GM12801 (cell line): Measurements from ENCODE around the gene ZNF512.

Experiments
- TF ChIP-seq, protein P1 (sequence below): IDR thresholded peaks from one replicate; pipeline ENCODE4 v1.5.1; 2011; ENCODE audit warnings: control low read depth; ENCODE audit not compliant: insufficient read length; ENCODE audit errors: extremely low read depth

Gene ZNF512

DNA sequence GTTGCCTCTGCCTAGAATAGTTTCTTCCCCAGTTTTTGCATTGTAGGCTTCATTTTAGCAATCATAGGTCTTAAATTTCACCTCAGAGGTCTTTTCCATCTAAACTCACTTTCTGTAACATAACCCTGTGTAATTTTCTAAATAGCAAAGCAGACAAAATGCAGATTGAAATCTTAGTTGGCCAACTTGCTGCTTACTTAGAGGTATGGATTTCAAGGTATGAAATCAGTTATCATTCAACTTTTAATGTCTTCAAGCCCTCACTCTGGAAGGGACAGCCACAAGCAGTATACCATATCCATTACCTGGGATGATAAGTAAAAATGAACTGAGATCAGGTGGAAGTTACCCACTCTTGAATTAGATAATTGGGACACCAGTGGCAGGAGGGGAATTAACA lies 42.1 kb downstream of the ZNF512 start:
- TF ChIP-seq, protein P1, sequence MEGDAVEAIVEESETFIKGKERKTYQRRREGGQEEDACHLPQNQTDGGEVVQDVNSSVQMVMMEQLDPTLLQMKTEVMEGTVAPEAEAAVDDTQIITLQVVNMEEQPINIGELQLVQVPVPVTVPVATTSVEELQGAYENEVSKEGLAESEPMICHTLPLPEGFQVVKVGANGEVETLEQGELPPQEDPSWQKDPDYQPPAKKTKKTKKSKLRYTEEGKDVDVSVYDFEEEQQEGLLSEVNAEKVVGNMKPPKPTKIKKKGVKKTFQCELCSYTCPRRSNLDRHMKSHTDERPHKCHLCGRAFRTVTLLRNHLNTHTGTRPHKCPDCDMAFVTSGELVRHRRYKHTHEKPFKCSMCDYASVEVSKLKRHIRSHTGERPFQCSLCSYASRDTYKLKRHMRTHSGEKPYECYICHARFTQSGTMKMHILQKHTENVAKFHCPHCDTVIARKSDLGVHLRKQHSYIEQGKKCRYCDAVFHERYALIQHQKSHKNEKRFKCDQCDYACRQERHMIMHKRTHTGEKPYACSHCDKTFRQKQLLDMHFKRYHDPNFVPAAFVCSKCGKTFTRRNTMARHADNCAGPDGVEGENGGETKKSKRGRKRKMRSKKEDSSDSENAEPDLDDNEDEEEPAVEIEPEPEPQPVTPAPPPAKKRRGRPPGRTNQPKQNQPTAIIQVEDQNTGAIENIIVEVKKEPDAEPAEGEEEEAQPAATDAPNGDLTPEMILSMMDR: no peak

DNA sequence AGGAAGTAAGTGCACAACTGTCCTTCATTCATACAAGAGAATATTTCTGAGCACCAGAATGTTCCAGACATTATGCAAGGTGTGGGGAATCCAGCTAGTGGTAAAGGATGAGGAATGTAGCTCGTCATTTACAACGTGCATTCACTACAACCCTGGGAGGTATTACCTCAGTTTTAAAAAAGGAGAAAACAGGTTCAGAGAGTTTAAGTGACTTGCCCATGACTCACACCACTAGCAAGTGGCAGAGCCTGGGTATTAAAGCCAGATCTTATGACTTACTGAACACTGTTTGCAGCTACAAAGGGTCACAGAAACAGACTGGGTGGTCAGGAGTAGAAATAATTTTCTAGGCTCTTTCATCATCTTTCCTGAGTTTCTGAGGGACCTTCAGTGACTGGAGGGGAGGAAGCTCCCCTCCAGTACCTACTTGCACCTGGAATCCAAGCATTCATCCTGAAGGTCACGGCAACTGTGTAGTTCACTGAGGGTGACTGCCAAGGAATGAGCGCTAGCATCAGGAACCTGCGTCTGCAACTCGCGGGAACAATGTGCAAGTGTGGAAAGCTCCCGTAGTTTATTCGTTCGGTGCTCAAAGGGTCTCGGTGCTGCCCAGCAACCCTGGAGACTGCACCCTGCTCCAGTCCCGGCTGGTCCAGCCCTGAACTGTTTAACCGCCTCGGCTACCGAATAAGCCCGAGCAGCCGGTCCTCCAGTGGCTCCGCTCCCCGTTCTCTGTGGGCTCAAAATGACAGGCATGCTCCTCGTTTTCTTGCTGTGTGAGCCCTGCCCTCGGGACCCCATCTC lies 45.3 kb downstream of the ZNF512 start:
- TF ChIP-seq, protein P1: no peak

DNA sequence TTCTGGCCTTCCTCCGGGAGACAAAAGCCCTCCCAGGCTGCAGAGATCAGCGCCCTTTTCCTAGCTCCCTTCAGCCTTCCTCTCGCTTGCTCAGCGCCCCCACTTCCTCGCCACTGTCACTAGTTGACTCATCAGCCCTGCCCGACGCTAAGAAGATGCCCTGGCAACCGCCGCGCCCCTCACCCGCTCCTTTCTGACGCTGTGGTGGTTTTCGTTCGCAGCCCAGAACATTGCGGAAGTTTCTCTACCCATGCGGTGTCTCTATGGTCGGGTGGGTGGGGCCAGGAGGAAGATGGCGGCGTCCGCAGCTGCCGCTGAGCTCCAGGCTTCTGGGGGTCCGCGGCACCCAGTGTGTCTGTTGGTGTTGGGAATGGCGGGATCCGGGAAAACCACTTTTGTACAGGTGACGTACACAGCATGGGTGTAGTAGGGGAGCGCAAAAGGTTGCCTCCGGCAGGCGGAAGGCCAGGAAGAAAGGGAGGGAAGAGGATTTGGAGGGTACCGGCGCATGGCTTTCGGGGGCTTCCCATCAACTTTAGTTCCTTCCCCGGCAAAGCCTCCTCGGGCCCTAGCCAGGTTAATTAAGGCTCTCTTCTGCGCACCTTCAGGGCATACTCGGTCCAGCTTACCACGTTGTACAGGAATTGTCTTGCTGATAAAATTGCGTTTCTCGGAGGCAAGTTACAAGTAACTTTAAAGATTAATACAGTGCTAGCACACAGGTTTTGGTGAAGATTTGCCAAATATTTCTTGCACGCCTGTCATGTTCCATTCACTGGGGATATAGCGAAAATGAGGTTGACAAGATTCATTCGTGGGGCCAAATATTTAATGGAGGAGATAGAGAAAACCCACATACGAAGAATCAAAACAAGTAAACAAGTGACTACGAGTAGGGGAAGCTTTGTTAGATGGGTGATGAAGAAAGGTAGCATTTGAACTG lies 46.2 kb downstream of the ZNF512 start, which contains the start of the genes CCDC121 and GPN1:
Gene CCDC121, minus strand, starts transcription at position 246 of the 943 bp plus-strand sequence. CDS start 1,213 bp downstream, outside the sequence.
Gene GPN1, plus strand, starts transcription at position 284 of the 943 bp plus-strand sequence. Its CDS starts 9 bp downstream, at position 293.
- TF ChIP-seq, protein P1: no peak

DNA sequence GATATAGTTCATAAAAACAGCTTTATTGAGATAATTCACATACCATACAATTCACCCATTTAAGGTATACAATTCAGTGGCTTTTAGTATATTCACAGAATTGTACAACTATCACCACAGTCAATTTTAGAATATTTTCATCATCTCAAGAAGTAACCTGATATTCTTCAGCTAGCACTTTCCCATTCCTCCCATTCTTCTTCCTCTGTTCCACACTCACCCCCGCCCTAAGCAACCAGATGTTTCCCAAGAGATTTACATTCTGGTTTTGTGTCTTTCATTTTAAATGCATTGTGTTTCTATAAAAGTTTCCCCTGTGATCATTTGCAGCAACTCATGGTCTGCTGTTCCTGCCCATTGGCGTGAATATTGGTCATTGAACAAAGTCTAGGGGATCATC lies 51.4 kb downstream of the ZNF512 start:
- TF ChIP-seq, protein P1: no peak

DNA sequence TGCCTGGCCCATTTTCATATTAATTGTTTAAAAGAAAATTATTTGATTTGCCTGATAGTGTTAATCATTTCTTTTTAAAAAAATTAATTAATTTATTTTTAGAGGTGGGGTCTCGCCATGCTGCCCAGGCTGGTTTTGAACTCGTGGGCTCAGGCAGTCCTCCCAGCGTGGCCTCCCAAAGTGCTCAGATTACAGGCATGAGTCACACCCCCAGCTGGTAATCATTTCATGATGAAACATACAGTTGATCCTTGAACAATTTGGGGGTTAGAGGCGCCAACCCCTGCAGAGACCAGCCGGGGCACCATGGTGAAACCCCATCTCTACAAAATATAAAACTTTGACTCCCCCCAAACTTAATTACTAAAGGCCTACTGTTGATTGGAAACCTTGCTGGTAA lies 53.9 kb downstream of the ZNF512 start:
- TF ChIP-seq, protein P1: no peak

DNA sequence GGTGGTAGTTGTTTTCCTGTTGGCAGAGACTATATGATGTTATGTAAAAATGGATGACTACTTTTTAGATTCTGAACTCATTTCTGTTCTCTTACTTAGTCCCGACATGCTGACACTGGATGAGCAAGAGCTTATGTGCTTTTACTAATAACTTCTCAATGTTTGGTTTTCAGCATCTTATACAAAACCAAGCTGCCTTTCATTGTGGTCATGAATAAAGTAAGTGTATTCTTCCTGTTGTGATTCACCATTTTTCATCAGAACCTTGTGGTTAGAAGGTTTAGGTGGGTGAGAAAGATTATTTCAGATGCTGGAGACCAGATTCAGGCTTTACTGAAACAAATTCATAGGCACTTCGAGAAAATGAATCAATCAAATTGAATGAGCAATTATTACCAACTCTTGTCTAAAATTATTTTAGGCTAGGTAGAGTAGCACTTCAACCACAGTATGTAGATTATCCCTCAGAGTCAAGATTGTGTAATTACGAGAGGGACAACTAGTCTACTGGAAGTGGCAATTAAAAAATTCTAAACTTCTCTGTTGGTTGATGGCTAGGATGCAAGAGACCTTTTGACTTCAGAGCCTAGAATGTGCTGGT lies 55.3 kb downstream of the ZNF512 start:
- TF ChIP-seq, protein P1: no peak

DNA sequence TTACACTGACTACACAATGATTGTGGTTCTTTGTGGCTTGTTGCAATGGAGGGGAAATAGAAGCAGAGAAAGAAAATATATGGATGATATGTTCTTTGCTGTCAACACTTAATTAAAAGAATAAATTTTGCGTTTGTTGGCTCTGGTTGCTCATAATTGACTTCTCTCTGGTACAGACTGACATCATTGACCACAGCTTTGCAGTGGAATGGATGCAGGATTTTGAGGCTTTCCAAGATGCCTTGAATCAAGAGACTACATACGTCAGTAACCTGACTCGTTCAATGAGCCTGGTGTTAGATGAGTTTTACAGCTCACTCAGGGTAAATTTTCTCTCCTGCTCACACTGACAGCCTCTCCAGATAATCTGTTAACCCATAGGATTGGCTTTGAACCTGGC lies 55.9 kb downstream of the ZNF512 start:
- TF ChIP-seq, protein P1: no peak
